Neural progenitor cell (in vitro differentiated cells): ENCODE results near the gene NOS3. TPM values are rescaled to one million over a fixed set of nuclear protein-coding genes. Genes with fewer than 3 reads are reported as not detected.

Source experiments
- DNase-seq: peaks from one replicate; pipeline ENCODE4 v3.0.0-alpha.2; 2016; ENCODE audit warnings: low spot score
- H2AFZ ChIP-seq: fragments of 200-600 bp; sonication (generic); replicated peaks from 2 replicates; pipeline ENCODE4 v1.6.1; 2016; ENCODE audit warnings: antibody characterized with exemption
- H3F3A ChIP-seq: fragments of 200-600 bp; sonication (generic); 2 replicates; pipeline ENCODE4 v1.6.1; 2016; ENCODE audit warnings: antibody characterized with exemption, low read depth
- H3K27ac ChIP-seq: fragments of 200-600 bp; sonication (generic); 2 replicates; pipeline ENCODE4 v1.5.1; 2016; ENCODE audit warnings: mild to moderate bottlenecking
- H3K27me3 ChIP-seq: fragments of 200-600 bp; sonication (generic); 2 replicates; pipeline ENCODE4 v1.6.1; 2016; ENCODE audit warnings: mild to moderate bottlenecking, moderate library complexity
- H3K36me3 ChIP-seq: fragments of 200-600 bp; sonication (generic); 2 replicates; pipeline ENCODE4 v1.5.1; 2016
- H3K4me1 ChIP-seq: fragments of 200-600 bp; sonication (generic); 2 replicates; pipeline ENCODE4 v1.6.1; 2016; ENCODE audit warnings: mixed run types
- H3K4me2 ChIP-seq: fragments of 200-600 bp; sonication (generic); 2 replicates; pipeline ENCODE4 v1.6.1; 2016
- H3K4me3 ChIP-seq: fragments of 200-600 bp; sonication (generic); 2 replicates; pipeline ENCODE4 v1.5.1; 2016
- H3K79me2 ChIP-seq: fragments of 200-600 bp; sonication (generic); 2 replicates; pipeline ENCODE4 v1.6.1; 2016; ENCODE audit warnings: low read depth
- H3K9ac ChIP-seq: fragments of 200-600 bp; sonication (generic); 2 replicates; pipeline ENCODE4 v1.6.1; 2016
- H3K9me3 ChIP-seq: fragments of 200-600 bp; sonication (generic); 2 replicates; pipeline ENCODE4 v1.5.1; 2016; ENCODE audit warnings: low read depth
- H4K20me1 ChIP-seq: fragments of 200-600 bp; sonication (generic); 2 replicates; pipeline ENCODE4 v1.6.1; 2016; ENCODE audit warnings: low read depth
- H3K27ac Mint-ChIP-seq: 3 replicates; pipeline ENCODE4 v1.8.0; 2021; ENCODE audit warnings: mixed read lengths
- H3K27me3 Mint-ChIP-seq: 2 replicates; pipeline ENCODE4 v1.8.0; 2022; ENCODE audit warnings: low read depth, mild to moderate bottlenecking, inconsistent platforms, moderate library complexity, mixed read lengths; ENCODE audit not compliant: insufficient read depth
- H3K36me3 Mint-ChIP-seq: 3 replicates; pipeline ENCODE4 v1.8.0; 2021; ENCODE audit warnings: mixed read lengths
- H3K4me1 Mint-ChIP-seq: 3 replicates; pipeline ENCODE4 v1.8.0; 2021; ENCODE audit warnings: mixed read lengths
- H3K4me3 Mint-ChIP-seq: 3 replicates; pipeline ENCODE4 v1.8.0; 2021; ENCODE audit warnings: mild to moderate bottlenecking, moderate library complexity, mixed read lengths
- H3K9me3 Mint-ChIP-seq: 3 replicates; pipeline ENCODE4 v1.8.0; 2020; ENCODE audit warnings: mixed read lengths
- CTCF ChIP-seq: fragments of 200-600 bp; sonication (generic); IDR thresholded peaks from 2 replicates; pipeline ENCODE4 v1.5.1; 2017; ENCODE audit warnings: antibody characterized with exemption, mild to moderate bottlenecking
- EZH2 ChIP-seq: fragments of 200-600 bp; sonication (generic); IDR thresholded peaks from 2 replicates; pipeline ENCODE4 v1.6.1; 2017; ENCODE audit warnings: antibody characterized with exemption, mild to moderate bottlenecking, moderate library complexity
- EZH2phosphoT487 ChIP-seq: fragments of 200-600 bp; sonication (generic); IDR thresholded peaks from 2 replicates; pipeline ENCODE4 v1.6.1; 2017; ENCODE audit warnings: antibody characterized with exemption
- total RNA-seq: library from RNA; depleted of rRNA; stranded (reverse); fragments of >200 nt; gene quantifications from 2 replicates; pipeline ENCODE4 v1.2.3, GENCODE V29; 2015; ENCODE audit warnings: low replicate concordance

NOS3 gene
- total RNA-seq, 1 donor from 2014 or later = 1.3 TPM

GRCh38 chr7:150992051-150992640, 1.3 kb downstream of the NOS3 start:
- Histone ChIP-seq H3K36me3 (no peaks in the 10 kb centered on the region), H3K27ac (no peak overlapping the region), H3K9ac (no peak overlapping the region), H3F3A (peaks cover 17% of the 10 kb centered on the region), H3K4me2 (no peak overlapping the region), H2AFZ (no peak overlapping the region), H3K4me3 (no peak overlapping the region), H4K20me1 (no peaks in the 10 kb centered on the region), H3K4me1 (peaks cover 31% of the 10 kb centered on the region), H3K27me3 (no peaks in the 10 kb centered on the region), H3K79me2 (no peaks in the 10 kb centered on the region), H3K9me3 (no peaks in the 10 kb centered on the region)
- peaks cover 26% of the 10 kb centered on the region for H3K4me1 Mint-ChIP-seq
- no peak for DNase-seq
- no peak overlapping the region for H3K27ac Mint-ChIP-seq
- H3K9me3 Mint-ChIP-seq = peaks cover 9% of the 10 kb centered on the region
- TF ChIP-seq CTCF = no peak
- no peak for TF ChIP-seq EZH2
- no peak for TF ChIP-seq EZH2phosphoT487
- no peak overlapping the region for H3K4me3 Mint-ChIP-seq
- H3K36me3 Mint-ChIP-seq = no peaks in the 10 kb centered on the region
- peaks cover 12% of the 10 kb centered on the region for H3K27me3 Mint-ChIP-seq

- no peak overlapping the region for H3K9ac ChIP-seq
- peak; percentile 93 for DNase-seq
- no peaks in the 10 kb centered on the region for H3K79me2 ChIP-seq
- peaks cover 31% of the 10 kb centered on the region for H3K4me1 ChIP-seq
- peak overlapping the region; percentile 87 for H3K27ac Mint-ChIP-seq
- peak overlapping the region; percentile 73 for H2AFZ ChIP-seq
- H3K27ac ChIP-seq = no peak overlapping the region
- TF ChIP-seq EZH2 (no peak), CTCF (no peak), EZH2phosphoT487 (no peak)
- H3K4me3 ChIP-seq = no peak overlapping the region
- peak overlapping the region; percentile 47 for H3K4me3 Mint-ChIP-seq
- H3K9me3 ChIP-seq = no peaks in the 10 kb centered on the region
- peaks cover 17% of the 10 kb centered on the region for H3F3A ChIP-seq
- H3K4me2 ChIP-seq = peak overlapping the region; percentile 57
- no peaks in the 10 kb centered on the region for H3K27me3 ChIP-seq
- no peaks in the 10 kb centered on the region for H4K20me1 ChIP-seq
- no peaks in the 10 kb centered on the region for H3K36me3 ChIP-seq
- H3K36me3 Mint-ChIP-seq = no peaks in the 10 kb centered on the region
- H3K27me3 Mint-ChIP-seq = peaks cover 12% of the 10 kb centered on the region
- peaks cover 9% of the 10 kb centered on the region for H3K9me3 Mint-ChIP-seq
- H3K4me1 Mint-ChIP-seq = peaks cover 29% of the 10 kb centered on the region
Observed at GRCh38 chr7:150992833-150993302, 2.1 kb downstream of the NOS3 start.

DNA sequence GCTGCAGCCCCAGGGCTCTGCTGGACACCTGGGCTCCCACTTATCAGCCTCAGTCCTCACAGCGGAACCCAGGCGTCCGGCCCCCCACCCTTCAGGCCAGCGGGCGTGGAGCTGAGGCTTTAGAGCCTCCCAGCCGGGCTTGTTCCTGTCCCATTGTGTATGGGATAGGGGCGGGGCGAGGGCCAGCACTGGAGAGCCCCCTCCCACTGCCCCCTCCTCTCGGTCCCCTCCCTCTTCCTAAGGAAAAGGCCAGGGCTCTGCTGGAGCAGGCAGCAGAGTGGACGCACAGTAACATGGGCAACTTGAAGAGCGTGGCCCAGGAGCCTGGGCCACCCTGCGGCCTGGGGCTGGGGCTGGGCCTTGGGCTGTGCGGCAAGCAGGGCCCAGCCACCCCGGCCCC, 2.7 kb downstream of the NOS3 start:
- no peak overlapping the region for H3K9ac ChIP-seq
- Mint-ChIP-seq H3K4me3 (no peak overlapping the region), H3K4me1 (peaks cover 24% of the 10 kb centered on the region), H3K9me3 (peaks cover 9% of the 10 kb centered on the region), H3K27me3 (peaks cover 10% of the 10 kb centered on the region), H3K27ac (no peak overlapping the region), H3K36me3 (no peaks in the 10 kb centered on the region)
- no peaks in the 10 kb centered on the region for H3K79me2 ChIP-seq
- H4K20me1 ChIP-seq = no peaks in the 10 kb centered on the region
- H2AFZ ChIP-seq = peak overlapping the region; percentile 60
- H3K4me2 ChIP-seq = peak overlapping the region; percentile 57
- H3K36me3 ChIP-seq = no peaks in the 10 kb centered on the region
- no peak overlapping the region for H3K27ac ChIP-seq
- H3K4me3 ChIP-seq = no peak overlapping the region
- peaks cover 17% of the 10 kb centered on the region for H3F3A ChIP-seq
- peak; percentile 90 for DNase-seq
- no peak for TF ChIP-seq EZH2
- TF ChIP-seq EZH2phosphoT487 = no peak
- TF ChIP-seq CTCF = no peak
- peaks cover 31% of the 10 kb centered on the region for H3K4me1 ChIP-seq
- H3K27me3 ChIP-seq = no peaks in the 10 kb centered on the region
- H3K9me3 ChIP-seq = no peaks in the 10 kb centered on the region
